NOMO-1 treated with DMSO at 0.1 percent for 48 hours (cell line): ENCODE results near the gene NPAS3.

Experiments
- DNase-seq: peaks from one replicate; lab custom pipeline; 2025; ENCODE audit not compliant: unreplicated experiment; lab: John Stamatoyannopoulos, UW

The NPAS3 gene

GRCh38 chr14:33010495-33010894 is 71.8 kb downstream of the NPAS3 start:
- DNase-seq, result no peak

- no peak for DNase-seq
These were observed 76.0 kb downstream of the NPAS3 start for GRCh38 chr14:33014710-33015109.

GRCh38 chr14:33016613-33017012 is 77.9 kb downstream of the NPAS3 start:
- DNase-seq, result no peak

- no peak for DNase-seq
These were observed 78.3 kb downstream of the NPAS3 start for GRCh38 chr14:33017016-33017415.

GRCh38 chr14:33019346-33019745 is 80.7 kb downstream of the NPAS3 start:
- DNase-seq, result no peak

GRCh38 chr14:33026850-33027430 is 88.3 kb downstream of the NPAS3 start:
- DNase-seq, result no peak

- DNase-seq, result no peak
These were observed 90.8 kb downstream of the NPAS3 start for GRCh38 chr14:33029511-33029910.

GRCh38 chr14:33030386-33030785 is 91.7 kb downstream of the NPAS3 start:
- DNase-seq, result no peak

GRCh38 chr14:33035416-33036194 is 96.9 kb downstream of the NPAS3 start:
- DNase-seq, result no peak

GRCh38 chr14:33039311-33039710 is 100.6 kb downstream of the NPAS3 start:
- DNase-seq, result no peak

- no peak for DNase-seq
These were observed 101.9 kb downstream of the NPAS3 start for GRCh38 chr14:33040372-33041140.

GRCh38 chr14:33042591-33042990 is 103.9 kb downstream of the NPAS3 start:
- DNase-seq, result no peak

- DNase-seq, result no peak
These were observed 107.1 kb downstream of the NPAS3 start for GRCh38 chr14:33045760-33046159.

GRCh38 chr14:33052943-33053342 is 114.3 kb downstream of the NPAS3 start:
- no peak for DNase-seq

GRCh38 chr14:33056213-33056612 is 117.5 kb downstream of the NPAS3 start:
- no peak for DNase-seq

GRCh38 chr14:33057585-33057984 is 118.9 kb downstream of the NPAS3 start:
- no peak for DNase-seq

- DNase-seq, result no peak
These were observed 123.1 kb downstream of the NPAS3 start for GRCh38 chr14:33061667-33062325.

GRCh38 chr14:33062476-33062875 is 123.8 kb downstream of the NPAS3 start:
- no peak for DNase-seq

GRCh38 chr14:33062881-33063280 is 124.2 kb downstream of the NPAS3 start:
- no peak for DNase-seq

GRCh38 chr14:33063521-33063920 is 124.8 kb downstream of the NPAS3 start:
- no peak for DNase-seq

- DNase-seq, result no peak
These were observed 127.0 kb downstream of the NPAS3 start for GRCh38 chr14:33065634-33066033.
